NCI-H1694 (cell line): ENCODE measurements around the gene GPR179.

ENCODE experiments used
- DNase-seq: peaks from one replicate; lab custom pipeline; 2025; lab: John Stamatoyannopoulos, UW

GPR179 gene

DNA sequence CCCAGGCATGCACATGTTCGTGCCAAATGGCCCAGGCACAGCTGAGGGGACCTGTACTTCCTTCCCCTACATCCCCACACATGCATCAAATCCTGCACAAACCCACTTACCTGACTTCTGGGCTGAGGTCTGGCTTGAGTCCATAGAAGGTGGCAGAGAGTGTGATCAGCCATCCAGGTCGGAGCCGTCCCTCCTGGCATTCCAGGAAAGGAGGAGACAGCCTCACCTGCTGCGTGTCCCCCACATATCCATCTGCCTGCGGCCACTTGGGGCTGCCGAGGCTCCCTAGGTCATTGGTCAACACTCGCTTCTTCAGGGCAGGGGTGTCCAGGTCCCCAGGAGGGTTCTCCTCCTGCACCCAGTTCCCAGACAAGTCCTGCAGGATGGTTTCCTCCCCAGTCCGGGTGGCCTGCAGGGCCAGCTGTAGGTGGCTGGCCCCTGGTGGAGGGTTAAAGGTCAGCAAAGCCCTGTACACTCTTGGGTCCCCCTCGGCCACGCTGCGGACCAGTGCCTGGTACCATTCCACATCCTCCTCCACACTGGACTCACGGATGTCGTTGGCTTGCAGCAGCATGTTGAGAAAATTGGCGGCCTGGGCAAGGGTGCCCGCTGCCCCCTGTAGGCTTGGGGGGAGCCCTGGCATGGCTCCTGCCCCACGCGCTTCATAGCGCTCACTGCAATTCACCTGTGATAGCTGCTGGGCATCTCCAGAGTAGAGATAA, 709 bp downstream of the GPR179 start:
- DNase-seq = no peak

DNA sequence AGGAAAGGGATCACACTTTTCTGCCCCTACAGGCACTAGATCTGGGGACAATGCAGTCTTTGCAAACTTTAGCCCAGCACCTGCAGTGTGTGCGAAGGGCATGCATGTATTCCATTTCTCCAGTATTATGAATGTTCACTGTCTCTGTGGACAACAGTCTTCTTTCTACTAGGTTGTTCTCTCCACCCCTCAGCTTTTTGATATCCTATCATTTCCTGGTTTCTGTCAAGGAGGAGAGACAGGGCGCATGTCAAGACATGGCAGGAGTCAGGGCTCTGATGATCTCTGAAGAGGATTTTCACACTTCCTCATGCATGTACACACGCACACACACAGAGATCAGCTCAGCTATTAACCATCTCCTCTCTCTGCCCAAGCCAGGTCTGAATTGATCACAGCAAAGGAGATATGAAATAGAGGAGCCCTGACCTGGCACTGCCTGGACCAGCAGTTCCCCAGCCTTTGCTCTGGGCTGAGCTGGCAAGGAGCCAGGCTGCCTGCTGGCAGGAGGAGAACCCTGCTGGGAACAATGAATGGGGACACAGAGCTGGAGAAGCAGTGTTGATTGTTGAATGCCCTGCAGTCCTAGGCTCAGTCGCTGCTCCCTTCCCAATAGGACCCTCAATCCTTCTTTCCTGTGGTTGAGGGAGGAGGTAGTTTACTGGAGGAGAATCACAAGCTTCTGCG, 2.6 kb downstream of the GPR179 start:
- DNase-seq = no peak

DNA sequence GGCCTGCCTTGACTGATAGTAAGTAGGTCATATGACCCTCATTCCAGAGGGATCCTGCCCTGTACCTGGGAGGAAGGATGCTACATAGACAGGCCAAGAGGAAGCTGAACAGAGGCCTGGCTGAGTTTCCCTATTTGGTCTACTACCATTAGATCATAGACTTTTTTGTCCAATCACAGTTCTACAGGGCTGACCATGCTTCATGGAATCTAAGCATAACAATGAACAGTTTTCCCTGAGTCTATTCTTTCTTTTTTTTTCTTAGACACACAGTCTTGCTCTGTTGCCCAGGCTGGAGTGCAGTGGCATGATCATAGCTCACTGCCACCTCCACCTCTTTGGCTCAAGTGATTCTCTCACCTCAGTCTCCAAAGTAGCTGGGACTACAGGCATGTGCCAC, 3.9 kb downstream of the GPR179 start:
- no peak for DNase-seq

DNA sequence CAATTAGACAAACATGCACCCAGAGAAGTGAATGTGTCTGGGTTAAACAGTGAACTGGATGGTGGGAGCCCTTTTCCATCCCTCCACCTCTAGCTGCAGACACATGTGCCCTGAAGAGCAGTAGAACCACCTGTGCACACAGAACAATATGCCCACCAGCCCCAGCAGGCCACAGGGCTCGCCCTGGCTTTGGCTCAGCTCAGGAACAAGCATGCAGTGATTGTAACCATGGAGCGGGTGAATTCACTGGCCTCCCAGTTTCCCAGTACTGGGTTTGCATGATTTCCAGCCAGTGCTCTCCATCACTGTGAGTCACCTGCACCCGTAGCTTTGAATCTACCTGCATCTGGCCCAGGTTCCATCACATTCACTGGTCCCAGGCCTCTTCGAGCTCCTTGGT, 5.2 kb downstream of the GPR179 start:
- DNase-seq = no peak

DNA sequence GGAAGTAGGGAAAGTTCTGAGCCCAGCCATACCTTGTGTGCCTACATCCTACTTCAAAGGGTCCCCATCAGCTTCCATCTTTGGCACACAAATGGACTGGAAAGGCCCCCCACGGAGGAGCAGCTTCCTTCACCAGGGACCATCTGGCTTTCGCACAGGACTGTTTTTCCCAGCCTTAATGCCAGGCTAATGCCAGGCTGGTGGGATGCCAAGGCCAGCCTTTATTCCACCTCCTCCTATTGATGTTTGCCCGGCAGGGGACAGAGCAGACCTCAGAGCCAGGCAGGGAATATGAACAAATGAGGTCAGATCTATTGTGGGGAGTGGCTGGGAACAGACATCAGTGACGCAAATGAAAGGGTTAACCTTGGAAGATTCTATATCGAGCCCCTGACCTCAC, 5.7 kb downstream of the GPR179 start:
- peak; percentile 34 for DNase-seq

DNA sequence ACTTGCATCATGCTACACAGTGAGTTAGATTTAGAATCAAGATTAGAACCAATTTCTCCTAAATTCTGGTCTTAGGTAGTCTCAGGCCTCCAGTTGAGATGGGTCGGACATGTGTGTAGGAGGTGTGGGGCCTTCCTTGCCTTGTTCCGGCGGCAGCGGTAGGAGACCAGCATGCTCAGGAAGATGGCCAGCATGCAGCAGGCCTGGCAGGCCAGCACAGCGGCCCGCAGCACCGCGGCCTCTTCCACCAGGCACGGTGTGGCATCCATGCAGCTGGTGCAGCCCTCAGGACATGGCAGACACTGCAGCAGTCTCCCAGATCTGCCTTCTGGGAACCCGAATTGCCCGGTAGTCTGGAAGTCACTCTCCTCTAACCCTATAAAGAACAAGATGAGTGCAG, 6.9 kb downstream of the GPR179 start:
- DNase-seq = no peak

DNA sequence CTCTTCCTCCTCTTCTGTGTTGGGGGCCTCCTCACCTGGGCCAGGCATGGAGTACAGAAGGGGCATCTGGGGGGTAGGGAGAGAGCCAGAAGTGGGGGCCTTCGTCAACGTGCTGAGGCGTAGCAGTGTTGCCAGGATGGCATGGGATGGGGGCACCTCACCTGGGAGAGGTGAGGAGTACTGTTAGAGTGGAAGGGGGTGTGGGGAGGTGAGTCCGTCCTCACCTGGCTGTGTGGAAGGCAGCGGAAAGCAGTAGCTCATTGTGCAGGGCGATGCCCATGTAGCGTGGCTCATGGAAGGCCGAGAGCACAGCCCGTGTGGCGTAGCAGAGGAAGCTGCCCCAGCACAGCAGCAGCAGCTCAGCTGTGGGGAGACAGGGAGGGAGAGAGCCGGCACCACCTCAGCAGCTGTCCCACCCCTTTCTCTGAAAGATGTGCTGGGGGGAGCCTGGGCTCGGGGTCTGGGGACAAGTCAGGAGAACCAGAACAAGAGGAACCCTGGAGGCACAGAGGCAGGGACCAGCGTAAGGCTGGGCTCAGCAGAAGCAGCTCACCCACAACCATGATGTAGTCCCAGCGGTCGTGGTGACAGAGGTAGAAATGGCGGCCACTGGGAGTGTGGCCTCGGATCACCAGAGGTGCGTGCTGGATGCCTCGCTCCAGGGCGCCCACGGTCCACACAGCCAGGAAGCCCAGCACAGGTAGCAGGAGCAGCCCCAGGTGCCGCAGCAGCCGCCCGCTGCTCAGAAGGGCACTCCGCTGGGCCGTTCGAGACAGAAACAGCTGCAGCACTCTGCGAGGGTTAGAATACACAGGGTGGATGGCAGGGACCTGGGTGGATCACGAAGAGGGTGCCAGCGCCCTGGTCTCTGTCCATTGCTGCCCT, 9.0 kb downstream of the GPR179 start:
- no peak for DNase-seq

DNA sequence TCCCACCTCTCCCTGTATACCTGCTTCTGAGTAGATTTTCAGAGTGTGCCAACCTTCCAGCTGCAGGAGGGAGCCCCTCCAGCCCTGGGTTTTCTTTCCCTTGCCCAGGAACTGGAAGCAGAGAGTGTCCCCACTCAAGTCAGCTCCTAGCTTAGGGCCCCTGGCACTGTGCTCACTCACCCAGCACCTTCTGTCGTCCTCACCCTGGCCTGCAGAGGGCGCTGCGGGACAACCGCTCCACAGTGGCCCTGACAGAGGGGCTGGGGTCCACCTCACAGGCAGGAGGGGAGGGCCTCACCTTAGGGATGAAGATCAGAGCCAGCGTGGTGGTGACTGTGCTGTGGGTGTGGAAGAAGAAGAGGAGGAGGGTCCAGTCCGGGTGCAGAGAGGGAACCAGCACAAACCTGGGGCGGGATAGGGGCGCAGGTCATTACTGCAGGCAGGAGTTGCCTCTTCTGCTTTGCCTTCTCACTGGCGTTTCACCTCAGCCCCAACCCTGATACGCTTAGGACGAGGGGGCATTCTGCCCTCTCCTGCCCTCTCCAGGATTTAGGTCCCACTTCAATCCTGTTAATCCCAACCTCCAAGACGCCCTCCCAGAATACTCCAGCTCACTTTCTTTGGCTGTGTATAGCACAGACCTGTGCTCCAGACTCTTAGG, 10.0 kb downstream of the GPR179 start:
- DNase-seq = peak; percentile 55

DNA sequence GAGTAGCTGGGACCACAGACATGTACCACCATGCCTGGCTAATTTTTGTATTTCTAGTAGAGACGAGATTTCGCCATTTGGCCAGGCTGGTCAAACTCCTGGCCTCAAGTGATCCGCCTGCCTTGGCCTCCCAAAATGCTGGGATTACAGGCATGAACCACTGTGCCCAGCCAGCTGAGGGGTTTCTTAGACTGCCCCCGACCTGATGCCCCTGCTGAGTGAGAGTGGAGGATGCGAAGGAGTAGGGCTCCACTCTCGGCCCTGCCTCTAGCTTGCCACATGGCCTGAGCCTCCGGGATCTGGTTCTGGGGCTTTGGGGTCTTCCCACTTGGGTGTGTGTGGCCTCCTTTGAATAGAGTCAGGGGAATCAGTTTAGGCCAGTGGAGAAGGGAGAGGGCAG, 11.0 kb downstream of the GPR179 start:
- no peak for DNase-seq

DNA sequence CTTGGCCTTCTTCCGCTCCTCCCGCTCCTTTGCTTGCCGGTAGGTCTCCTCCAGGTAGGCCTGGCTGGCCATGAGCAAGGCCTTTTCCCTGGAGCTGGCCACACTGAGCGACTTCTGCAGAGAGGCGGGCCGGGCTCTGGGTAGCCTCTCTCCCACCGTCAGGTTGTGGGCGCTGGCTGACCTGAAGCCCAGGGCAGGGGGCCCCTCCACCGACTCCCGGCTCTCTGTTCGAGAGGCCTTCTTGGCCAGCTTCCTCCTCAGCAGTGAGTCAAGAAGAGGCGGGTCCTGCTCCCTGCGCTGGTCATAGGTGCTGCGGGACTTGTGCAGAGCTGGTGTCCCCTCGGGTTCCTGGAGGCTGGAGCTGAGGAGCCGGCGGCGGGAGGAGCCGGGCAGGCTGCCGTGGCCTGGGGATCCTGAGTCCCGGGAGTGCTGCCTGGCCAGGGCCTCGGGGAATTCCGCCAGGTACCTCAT, 12.8 kb downstream of the GPR179 start:
- DNase-seq = no peak

DNA sequence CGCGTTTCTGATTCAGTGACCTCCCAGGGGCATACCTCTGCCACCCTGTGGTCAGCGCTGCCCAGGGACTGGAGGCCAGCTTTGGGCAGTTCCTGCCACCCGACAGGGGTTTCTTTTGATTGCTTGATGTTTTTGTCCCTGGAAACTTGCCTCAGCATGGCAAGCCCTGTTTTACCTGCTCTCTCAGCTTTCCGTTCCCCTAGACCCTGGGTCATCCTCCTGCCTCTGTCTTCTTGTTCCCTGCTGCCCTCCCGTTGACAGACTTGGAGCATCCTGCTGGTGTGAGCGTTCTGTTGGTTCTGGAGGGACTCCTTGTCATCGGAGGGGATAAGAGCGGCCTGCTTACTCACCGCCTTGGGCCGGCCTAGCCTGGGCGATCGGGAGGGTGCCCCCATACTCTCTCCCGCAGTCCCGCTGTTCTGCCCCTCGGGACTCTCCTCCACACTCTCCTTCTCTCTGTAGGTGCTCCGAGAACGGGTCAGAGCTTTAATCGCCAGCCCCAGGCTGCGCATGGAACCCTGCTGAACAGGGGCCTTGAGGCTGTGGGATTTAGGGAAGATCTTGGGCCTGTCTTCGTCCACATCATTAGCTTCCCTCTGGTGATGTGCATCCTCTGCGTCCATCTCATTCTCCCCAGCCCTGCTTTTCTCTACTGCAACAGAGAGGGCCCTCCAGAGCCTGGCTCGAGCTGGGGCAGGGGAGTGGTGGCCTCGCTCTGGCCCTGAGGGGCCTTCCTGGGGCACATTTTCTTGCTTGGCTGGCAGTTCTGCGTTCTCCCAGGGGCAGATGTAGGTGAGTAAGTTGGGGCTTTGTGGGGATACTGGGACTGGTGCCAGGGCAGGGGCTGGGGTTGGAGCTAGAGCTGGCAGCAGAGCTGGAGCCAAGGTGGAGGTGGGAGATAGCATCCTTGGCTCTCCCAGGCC, 13.7 kb downstream of the GPR179 start:
- no peak for DNase-seq

DNA sequence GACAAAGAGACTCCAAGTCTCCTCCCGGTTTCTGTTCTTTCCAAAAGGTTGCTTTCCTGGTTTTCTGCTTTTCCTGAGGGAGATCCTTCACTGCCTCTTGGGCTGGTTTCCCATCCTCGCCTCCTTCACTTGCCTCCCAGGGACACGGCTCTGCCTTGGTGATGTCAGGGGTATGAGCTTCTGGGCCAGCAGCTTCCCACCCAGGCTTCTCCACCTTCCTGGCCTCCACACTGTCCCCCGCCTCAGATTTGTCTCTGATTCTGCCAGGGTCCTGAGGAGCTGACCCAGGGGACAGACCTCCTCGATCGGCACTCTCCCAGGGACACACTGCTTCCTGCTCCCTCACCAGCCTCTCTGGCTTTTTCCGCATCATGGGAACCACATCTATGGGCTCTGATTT, 14.5 kb downstream of the GPR179 start:
- DNase-seq = no peak

DNA sequence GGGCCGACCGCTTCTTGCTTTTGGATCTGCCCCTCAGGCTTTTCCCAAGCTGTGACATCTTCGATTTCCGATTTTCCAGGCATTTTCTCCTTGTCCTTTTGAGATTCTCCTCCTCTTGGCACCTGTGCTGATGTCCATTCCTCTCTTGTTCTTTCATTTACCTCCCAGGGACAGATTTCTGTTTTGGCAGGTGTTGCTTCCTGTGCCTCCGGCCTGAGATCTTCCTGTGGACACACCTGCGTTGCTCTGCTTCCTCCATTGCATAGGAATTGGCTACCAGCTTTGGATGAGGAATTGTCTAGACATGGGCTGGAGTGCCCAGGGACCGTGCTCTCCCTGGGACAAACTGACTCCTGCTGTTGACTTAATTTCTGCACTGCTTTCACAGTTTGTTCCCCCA, 15.1 kb downstream of the GPR179 start:
- DNase-seq = no peak

DNA sequence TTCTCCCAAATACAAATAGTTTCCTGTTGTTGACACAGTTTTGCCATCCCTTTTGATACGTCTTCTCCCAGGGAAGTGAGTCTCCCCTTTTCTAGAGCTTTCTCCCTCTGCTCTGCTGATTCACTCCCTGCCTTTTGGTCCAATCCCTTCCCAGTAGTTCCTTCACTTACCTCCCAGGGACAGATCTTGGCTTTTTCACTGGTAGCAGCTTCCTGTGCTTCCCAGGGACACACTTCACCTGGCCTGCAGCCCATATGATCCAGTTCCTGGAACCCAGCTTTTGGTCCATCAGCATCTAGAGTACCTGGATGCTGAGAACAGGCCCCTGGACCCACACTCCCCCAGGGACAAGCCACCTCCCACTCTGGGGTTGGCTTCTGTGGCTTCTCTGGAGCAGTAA, 15.8 kb downstream of the GPR179 start:
- no peak for DNase-seq

DNA sequence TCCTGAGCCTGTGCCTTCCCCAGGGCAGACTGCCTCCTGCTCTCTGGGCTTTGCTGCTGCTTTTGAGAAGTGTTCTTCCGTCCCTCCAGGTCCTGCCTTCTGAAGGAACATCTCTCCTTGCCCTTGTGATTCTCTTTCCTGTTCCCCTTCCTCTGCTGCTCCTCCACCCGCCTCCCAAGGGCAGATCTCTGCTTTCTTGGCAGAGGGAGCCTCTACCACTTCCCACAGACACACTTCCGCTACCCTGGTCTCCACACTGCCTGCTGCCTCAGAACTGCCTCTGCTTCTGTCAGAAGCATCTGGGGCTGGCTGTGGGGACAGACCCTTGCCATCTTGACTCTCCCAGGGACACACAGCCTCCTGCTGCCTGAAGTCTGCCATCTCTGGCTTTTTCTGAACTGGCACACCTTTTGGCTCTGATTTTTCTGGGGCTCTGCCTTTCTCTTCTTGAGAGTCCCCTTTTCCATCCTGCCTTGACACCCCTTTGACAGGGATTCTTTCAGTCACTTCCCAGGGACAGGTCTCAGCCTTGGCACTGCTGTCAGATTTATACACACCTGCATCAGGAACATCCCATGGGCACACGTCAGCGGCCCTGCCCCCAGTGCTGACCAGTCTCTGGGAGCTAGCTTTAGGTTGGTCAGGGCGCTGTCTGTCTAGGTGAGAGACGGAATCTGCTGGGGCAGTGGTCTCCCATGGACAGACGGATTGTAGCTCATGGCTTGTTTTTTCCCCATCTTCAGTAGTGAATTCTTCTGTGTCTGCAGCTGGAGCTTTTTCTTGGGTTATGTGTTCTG, 16.6 kb downstream of the GPR179 start:
- DNase-seq = no peak

DNA sequence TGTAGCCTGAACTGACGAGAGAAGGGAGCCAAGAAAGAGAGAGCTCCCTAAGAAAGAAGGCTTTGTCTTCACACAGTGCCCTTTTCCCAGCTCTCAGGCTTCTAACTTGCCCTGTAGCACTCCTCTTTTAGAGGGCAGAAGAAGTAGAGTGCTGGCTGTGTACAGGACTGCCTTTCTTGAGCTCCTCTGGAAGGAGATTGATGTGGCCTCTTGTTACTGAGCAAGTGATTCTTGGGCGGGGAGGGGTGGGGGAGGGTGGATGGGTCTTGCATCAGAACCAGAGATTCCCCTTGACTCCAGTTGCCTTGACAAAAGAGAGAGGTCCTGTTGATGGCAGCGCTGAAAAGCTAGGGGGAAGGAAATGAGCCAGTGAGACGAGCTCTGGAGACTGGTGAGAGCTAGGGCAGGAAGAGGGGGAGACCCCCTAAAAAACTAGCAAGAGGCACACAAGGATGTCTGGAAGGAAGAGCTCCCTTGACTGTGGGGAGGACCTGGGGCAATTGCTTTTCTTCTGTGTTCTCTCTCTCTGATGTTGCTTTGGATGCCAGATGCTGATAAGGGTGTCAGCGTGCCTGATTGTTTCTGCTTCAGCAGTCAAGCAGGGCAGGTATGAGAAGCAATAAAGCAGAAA, 18.4 kb downstream of the GPR179 start:
- no peak for DNase-seq

DNA sequence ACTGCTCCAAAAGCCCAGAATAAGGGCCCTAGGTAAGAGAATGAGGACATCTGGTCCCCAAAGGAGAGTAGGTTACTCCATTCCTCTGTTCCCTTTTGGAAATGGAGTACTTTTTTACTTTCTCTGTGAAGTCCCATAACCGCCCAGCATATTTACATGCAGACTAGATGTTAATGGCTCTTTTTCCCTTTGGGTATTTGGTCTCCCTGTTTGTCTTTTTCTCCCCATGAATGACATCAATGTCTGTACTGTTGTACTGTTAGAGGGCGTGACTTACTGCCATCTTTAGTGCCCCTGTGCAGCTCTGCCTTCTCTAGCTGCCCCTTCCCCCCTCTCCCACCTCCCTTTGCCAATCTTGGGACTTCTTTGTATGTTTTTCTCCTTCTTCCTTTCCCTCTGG, 19.0 kb downstream of the GPR179 start:
- no peak for DNase-seq

DNA sequence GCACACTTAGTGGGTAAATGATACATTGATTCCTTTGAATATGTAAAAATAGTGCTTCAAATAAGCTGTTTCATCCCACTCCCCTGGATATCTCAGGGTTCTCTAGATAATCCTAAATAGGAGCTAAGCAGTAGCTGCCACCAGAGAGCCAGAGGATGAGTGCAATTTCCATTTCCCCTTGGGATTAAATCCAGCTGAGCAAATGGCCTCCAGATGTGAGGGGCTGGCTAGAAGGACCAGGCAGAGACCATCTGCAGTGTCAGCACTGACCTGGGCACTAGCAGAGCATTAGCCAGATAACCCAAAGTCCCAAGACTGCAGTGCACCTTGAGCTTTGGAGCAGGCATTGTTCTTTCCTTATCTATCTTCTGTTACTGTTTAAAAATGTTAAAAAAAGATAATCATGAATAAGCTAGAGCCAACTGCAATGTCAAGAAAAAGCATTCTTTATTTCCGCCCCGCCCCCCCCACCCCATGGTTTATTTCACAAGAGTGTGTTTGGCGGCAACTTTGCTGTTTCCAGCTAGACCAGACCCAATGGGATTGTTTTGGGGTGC, 19.5 kb downstream of the GPR179 start:
- no peak for DNase-seq

DNA sequence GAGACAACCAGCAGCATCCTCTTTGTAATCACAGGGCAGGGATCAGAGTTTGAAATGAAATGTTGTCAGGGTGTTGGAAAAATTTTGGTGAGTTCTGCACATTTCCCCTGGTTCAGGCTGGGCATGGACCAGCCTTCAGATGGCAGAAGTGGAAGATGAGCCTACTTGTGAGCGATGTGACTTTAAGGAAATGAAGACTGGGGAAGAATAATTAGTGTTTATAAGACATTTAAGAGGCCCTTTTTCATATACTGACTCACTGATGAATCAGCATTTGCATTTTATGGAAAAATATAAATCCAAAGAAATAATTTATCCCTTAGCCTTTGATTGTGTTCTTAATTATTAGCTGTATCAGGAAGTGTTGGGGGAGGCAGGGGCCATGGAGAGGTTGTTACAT, 20.9 kb downstream of the GPR179 start:
- DNase-seq = no peak
